Iris pigment epithelial cell (primary cell): ENCODE measurements around the gene FSHR.

Experiments
- DNase-seq: peaks from one replicate; pipeline ENCODE4 v3.0.0-alpha.2; 2011; ENCODE audit warnings: low read depth

The FSHR gene

DNA sequence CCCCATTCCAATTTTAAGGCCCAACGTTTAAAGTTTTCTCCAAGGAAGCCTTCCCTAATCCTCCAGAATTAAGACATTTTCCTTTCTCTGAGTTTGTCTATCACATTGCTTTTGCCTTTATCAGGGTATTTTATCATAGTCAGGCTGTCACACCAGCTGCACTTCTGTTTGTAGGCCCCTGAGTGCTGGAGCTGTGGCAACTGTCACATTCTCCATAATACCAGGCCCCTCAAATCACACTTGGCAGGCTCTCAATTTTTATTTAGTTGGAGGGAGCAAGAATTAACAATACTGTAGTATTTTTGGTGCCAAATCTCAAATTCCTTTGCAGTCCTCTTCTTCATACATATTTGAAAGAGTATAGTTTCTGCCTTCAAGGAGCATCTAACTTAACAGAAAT is 122.2 kb downstream of the FSHR start:
- DNase-seq = no peak

DNA sequence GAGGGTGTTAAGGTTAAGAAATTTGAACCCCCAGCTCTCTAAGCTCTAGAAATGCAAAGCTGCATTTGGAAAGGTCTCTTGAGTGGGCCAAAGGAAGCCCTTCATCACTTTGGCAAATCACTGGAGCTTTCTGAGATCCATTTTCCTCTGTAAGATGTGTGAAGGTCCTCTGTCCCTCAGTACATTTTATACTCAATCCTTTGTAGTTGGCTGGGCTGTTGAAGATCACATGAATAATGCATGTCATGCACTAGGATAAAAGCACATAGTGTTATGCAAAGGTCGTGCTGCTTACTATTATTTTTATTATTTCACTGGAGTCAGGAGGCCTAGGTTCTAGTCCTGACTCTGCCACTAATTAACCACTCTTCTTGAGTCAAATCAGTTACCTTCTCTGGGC is 124.9 kb downstream of the FSHR start:
- DNase-seq = no peak

DNA sequence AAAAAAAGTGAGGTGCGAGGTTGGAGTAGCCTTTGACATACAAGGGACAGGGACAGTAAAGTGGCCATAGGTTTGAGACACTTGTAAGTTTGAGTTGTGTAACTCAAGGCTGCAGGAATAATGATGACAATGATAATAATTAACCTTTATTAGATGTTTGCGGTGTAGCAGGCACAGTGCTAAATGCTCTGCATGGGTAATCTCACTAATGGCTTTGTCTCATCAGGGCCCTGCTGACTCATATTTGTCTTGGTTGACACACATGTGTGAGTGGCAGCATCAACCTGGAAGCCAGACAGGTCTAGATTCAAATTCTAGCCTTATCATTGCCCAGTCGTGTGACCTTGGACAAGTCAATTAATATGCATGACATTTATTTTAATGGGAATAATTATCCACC is 126.2 kb downstream of the FSHR start:
- DNase-seq = no peak

DNA sequence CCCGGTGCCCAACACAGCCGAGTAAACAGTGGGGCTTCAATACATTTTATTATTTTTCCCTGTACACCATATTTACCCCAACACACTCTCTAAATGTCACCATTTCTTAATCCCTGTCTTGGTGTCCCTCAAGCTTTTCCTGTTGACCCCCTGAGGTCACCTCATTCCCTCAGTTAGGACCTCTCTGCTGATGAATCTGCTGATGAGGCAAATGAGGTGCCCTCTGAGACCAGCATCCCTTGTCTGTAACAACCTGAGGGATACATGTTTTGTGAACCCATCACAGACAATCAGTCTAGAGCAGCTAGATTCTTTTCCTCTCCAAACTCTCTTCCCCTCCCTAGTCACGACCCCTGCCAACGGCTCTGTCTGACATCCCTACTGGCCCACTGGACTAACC is 127.6 kb downstream of the FSHR start:
- no peak for DNase-seq

DNA sequence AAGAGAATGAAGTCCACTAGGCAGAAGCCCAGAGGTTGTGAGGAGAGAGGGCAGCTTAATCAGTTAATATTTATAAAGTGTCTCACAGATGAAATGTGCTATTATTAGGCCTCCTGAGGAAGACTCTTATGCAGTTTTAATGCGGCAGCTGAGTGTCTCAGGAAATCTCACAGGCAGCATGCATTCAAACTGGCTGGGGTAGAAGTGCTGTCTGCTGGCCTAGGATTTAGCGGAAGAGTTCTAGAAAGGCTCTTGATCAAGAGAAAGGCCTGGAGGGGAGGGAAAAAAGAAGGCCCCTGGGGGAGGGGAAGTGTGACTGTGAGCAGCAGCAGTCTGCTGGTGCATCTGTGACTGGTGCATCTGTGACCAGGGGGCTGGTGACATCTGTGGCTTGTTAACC is 133.0 kb downstream of the FSHR start:
- DNase-seq = no peak

DNA sequence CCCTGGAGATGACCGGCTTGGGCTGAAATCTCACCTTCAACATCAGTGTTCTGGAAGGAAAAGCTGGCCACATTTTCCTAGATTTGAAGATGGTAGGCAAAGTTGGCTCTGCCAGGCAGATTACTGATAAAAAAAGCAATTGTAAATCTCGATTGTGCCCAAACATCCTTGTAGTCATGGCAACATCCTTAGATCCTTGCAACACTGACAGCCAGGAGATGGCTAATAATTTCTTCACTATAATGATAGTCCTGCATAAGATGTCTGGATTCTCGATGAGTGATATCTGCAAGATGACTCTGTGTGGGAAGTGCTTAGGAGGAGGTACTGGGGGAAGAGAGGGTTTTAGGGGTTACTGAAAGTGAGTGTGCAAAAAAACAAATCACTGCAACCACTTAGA is 149.1 kb downstream of the FSHR start:
- DNase-seq = no peak

DNA sequence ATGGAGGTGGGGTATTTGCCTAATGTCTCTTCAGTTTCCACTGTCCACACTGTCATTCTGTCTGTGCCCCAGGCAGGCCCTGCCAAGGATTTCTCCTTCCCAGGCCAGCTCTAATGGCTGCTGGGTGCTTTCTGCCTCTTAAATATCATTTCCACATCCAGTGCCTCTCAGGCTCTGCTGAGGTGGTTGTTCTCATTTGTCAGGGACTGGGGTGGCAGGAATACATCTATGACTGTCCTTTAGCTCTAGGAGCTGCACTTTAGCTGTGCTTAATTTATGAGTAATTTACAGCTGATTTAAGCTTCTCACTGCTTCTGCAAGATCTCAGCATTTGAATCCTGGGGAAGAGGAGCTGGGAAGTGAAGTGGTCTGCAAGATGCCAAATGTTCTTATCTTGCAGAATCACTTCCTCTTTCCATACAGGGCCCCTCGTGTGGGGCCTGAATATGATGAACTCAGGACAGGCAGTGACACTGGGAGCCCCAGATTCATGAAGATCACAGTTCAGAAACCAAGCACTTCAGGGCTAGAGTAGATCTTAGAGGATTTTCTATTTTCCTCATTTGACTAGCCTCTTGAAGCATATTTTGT is 150.2 kb downstream of the FSHR start:
- DNase-seq = no peak

DNA sequence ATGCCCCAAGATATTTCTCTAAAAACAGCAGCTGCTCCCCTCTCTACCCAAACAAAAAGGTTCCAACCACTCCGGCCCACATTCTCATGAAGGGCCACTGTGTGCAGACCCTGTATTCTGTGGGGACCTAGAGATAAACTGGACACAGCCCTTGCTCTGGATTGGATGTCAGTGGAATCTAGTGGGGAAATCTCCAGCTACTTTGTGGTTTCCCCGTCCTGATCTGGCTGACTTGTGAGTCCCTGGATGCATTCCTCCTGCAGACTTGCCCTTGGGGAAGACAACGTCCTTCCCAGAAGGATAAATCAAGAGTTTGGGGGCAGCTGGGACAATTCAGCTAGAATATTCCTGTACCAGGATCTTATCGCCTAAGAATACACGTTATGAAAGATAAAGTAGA is 151.1 kb downstream of the FSHR start:
- no peak for DNase-seq

DNA sequence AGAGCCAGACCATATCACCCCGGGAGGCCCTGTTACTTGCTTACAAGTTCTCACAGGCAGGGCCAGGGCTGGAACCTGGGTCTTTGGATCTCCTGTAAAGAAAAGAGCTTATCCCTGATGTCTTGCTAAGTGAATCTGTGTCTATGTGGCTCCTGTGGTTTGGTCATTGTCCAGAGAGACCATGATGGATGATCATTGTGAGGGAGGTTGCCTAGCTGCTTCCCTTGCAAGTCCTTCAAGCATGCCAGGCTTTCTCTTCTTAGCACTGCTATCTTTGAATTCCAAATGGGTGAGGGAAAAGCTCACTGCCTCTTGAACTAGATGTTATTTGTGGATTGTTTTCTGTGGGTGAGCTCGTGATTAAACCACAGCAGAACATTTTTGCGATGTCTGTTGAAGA is 151.6 kb downstream of the FSHR start:
- peak; percentile 1 for DNase-seq

DNA sequence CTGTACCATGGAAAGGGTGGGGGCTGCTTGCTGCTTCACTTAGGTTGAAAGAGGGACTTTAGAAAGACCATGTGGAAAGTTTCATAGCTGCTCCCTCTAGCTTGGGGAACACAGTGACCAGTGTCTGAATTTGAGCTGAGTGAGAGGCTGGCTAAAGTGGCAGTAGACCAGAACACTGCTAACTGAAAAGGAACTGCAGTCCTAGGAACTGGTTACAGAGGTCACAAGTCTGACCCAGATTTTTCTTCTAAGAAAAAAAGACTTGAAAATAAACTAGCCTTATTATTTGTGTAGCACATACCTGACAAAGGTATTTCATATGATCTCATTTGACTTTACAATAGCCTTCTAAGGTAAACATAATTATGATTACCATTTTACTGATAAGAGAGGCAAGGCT is 153.6 kb downstream of the FSHR start:
- DNase-seq = no peak

DNA sequence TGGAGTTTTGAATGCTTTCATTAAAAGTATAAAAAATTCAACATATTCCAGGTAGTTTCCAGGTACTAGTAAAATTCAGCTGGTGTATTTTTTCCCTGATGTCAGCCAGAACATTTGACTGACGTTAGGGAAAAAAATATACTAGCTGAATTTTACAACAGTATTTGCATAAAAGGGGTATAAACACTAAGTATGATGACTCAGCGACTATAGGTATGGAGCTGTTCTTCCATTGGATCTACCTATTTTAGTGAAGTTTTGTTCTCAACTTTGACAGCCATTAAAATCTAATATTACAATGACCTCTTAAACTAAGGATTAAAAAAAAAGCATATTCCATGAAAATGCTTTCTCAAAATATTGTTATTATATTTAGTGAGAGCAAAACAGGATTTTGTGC is 155.9 kb downstream of the FSHR start:
- DNase-seq = no peak

DNA sequence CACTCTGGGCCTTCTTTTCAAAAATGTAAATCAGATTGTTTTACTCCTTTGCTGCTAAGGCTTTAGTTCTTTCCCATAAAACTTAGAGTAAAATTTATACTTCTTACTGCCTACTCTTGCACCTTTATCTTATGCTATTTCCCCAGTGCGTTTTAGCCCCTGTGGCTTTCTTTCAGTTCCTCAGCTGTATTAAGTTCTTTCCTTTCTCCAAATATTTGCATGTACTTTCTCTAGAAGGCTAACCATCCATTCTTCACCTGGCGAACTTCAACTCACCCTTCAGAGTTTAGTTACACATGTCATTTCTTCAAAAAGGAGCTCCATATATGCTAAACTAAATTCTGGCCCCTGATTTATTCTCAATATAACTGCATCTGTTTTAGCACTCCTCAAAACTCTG is 160.7 kb downstream of the FSHR start:
- no peak for DNase-seq

DNA sequence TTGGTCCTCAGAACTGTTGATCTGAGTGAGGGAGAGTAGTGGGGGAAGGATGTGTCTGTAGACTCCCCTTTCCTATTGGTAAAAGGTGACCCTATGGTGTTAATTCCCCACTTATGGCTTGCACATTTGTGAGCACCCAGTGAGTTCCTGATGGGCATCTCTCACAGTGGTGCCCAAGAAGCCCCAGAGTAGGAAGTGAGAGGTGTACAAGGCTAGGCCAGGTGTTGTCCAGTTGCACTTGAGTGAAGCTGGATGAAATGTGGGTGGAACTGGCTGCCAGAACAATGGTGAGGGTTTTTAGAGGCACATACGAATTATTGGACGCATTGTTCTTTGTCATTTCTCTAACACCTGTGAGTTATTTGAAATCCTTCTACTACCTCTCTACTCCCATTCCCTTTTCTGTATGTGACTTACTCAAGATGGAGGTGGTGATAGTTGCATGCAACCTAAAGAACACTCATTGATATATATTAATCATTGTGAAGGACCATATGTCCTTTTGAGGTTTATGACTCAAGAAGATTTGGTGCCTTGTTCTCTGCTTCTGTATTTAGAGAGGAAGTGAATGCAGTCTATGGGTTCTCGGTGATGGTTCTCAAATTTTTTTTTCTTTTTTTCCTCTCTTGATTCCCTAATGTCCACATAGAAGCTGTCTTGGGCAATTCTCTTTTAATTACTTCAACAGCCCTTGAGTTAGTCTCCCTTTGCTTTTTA is 162.7 kb downstream of the FSHR start:
- no peak for DNase-seq

DNA sequence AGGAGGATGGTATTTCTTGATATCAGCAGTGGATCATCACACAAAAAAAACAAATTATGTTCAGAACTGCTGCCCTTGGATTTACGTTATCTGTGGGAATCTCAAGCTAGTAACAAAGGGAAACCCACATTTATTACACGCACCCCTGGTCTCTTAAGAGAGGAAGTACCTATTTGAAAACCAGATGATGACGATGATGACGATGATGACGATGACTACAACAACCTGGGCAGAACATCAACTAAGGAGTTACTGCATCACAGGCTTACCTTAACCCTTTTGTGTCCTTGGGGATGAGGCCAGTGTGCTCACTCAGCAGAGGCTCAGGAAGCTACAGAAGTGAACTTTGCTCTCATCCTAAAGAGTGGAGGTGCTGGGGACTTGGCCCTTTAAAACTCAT is 169.4 kb downstream of the FSHR start:
- DNase-seq = no peak

DNA sequence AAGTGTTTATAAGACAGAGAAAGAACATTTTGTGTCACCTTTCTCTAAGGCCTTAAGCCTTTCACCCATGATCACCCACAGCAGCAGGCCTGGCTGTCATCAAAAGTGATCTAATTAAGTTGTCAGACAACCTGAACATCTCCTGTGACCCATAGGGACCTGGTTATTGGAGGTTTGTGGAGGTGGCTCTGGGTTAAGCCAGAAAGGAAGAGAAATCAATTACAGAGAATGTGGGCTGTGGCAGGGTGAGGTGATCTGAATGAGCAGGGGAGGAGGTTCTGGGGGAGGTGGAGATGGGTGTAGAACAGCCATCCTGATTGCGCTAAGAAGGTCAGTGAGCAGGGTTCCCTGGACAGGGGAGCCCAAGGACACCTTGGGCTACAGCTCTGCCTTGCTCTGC is 170.8 kb downstream of the FSHR start:
- no peak for DNase-seq

DNA sequence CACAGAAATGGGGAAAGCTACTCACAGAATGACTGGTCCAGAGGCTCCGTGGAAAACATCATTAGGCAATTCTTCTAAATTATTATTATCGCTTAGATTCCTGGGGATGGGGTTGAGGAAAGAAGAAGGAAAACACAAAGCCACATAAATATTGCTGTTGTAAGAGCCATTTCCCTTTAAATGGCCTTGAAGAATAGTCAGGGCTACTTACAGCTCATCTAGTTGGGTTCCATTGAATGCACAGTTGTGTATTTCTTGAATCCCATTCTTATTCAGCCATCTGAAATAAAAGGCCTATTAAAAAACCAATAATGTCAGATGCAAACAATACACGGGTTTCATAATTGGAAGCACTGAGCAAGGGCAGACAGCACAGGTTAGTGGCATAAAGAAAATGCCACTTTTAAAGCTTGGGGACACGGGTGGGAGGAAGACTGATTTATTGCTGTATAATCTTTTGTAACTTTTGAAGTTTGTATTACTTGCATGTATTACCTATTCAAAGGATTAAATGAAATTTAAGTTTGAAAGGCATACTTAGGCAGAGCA is 171.4 kb downstream of the FSHR start:
- DNase-seq = no peak

DNA sequence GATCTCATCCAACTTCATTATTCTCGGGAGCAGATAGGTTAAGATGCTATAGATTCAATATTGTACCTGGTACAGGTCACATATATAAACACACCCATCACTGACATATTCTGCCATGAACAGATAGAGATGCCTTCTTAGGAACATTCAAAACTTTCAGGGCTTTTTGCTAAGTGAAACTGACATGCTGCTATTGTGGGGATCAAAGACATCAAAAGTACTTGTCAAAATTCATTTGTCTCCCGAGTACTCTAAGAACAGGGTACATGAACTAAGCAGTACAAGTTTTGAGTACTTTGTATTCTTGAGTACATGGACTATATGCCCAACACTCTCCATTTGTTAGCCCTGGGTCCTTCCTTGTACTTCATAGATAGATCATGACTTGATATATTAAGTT is 173.5 kb downstream of the FSHR start:
- DNase-seq = no peak

DNA sequence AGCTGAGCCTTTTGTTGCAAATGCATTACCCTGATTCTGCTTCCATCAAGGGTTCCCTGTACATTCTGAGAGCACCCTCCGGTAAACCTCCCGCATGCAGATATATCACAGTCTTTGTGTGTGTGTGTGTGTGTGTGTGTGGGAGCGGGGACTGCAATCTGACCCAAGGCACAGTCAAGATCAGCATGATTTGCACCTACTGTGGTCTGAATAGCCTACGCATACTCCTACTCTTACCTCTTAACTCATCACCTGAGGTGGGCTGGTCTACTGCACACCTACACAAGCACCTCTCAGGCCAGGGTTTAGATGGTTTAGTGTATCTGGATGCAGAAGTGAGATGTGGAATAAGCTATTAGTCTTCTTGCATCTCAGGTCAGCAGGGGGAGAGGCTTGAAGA is 174.6 kb downstream of the FSHR start:
- DNase-seq = no peak

DNA sequence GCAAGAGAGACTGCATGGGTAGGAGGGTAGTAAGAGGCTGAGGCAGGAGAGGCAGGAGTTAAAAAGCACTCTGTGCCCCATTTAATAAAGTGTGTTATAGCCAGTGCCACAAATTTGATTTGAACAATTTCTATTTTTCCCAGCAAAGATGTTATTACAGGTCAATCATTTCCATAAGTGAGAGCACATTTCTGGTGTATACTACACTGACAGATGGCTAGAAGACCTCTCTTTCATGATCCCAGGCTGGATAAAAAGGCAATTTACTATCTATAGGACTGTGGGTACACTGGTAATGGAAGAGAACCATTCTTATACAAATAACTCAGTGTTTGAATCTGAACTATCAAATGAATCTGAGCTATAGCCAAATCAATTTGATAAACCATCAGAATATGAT is 176.2 kb downstream of the FSHR start:
- DNase-seq = no peak

DNA sequence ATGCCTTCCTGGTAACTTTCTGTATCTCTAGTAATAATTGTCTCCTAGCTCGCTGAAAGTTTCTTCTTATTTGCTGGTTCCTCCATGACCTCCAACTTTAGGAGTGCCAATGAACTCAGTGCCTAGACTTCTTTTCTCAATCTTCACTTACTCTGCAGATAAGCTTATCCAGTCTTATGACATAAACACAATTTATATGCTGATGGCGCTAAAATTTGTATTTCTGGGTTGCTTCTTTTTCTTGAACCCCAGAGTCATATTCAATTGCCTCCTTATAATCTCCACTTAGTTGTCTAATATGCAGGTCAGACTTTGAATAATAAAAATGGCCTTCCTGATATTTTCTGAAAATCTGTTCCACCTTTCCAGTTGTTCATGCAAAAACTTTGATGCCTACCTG is 182.5 kb downstream of the FSHR start:
- DNase-seq = no peak

DNA sequence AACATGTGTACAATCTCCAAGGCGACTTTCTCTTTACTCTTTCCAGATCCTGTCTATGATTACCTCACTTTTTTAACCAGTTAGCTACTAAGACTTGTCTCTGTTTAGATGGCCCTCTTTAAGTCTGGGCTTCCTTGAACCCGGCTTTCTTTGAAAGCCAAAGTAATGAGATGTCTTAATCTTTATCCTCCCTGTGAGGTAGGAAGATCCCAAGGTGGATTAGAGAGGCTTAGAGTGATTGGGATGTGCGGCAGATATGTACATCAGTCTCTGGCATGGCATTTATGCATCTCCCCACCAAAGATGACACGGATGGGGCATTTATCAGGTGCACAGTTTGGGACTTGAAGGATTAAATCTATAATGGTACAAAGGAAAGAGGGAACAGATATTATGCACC is 186.3 kb downstream of the FSHR start:
- DNase-seq = no peak

DNA sequence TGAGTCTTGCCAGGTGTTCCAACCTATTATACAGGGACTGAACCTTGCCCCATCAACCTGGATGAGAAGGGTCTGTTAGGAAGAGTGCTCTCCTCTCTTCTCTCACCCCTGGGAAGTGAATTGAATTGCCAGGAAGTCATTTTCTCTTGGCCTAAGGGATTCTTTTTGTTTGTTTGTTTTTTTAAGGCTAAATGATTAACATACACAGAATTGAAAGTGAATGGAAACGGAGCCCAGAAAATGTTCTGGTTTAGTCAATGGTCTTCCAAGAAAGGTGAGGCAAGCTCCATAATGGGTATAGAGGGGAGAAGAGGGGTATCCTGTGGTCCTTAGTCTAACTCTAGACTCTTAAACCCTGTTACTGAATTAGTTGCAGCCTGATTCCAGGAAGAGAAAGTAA is 189.1 kb downstream of the FSHR start:
- DNase-seq = no peak

DNA sequence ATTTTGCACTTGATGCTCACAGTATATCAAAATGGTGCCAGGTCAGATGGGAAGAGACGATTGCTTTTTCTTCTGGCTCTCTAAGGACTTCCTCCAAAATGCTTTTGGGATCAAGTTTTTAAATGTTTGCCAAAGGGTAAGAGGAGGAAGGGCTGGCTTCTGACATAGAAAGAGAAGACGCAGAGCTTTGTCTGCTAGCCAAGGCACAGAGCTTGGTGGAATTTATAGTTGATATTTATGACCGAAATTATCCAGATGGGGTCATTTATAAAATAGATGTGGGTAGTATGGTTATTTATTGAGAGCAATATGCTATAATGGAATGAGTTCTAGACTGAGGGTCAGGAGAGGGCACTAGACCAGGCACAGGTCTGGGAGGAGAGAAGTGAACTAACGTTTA is 193.3 kb downstream of the FSHR start:
- no peak for DNase-seq

DNA sequence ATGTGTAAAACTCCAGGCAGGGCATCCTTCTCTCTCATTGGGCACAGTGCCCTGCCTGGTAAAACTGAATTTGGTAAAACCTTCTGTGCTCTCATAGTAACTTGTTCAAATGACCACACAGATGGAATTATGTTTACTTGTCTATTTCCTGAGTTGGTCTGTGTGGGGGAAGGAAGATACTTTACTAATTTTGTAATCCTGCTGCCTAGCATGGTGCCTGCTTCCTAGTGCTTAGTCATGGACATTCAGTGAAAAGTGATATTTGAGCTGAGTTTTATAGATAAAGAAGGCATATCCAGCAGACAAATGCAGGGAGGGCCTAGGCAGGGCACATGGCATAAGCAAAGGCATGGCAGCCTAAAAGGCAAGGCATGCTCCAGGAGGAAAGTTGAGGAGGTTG is 199.4 kb downstream of the FSHR start:
- DNase-seq = peak; percentile 35
